ENCODE results near the gene TCN2. TPM values are rescaled to one million over a fixed set of nuclear protein-coding genes. Genes with fewer than 3 reads are reported as not detected.

The TCN2 gene
- total and polyA plus RNA-seq, 9 of the 15 experiments (the other 6 are each of a cell fraction or from before 2014, with no cell fraction given) = 0.88 to 5.4 (median 1.7) TPM

DNA sequence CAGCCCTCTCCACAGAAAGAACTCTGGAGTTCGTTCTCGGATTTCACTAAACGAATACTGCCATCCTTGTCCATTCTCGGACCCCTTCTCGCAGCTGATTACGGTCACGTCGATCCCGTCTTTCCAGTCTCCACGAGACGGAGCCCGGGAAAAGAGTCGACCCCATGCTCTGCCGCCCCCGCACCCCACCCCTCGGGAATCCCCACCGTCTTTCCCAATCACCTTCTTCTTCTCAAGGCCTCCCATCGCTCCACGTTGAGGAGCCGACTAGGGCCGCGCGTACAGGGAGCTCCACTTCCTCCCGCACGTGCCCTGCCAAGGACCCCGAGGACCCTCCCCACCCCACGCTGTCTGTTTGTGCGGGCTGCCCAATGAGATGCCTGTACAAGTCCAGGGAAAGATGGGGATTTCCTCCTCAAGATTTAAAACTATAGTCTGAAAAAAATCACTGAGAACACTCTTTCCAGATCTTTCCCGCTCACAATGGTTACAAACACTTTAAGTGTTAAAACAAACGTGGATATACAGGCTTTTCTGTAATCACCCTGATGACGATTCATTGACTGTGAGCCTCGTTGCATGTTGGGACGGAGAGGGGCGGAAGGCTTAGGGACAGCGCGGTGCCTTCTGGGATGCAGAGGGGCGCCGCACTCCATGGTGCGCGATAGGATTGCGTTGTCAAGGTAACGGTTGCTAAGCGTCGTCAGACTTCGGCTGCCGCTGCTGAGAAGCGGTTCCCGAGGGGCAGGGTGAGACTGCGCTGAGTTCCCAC lies 15.2 kb upstream of the TCN2 start, which contains the start of gene PES1 (continued):
- TF ChIP-seq RBM34 (IDR thresholded peaks at IDR 0.05; ENCODE audit: borderline replicate concordance, insufficient read depth, low read length) (no peak), RNF2 (IDR thresholded peaks at IDR 0.05) (no peak), BRF1 (IDR thresholded peaks at IDR 0.05; ENCODE audit: borderline replicate concordance, extremely low read depth, insufficient read length) (no peak), ZNF79 (CRISPR knock-in tag; IDR thresholded peaks at IDR 0.05; ENCODE audit: low read depth) (no peak), SMARCA5 (IDR thresholded peaks at IDR 0.05) (no peak), FOXK2 (conservative IDR thresholded peaks at IDR 0.05 in 1 of 2, IDR thresholded peaks at IDR 0.05 in 1 of 2; ENCODE audit: low read depth in 2 of 2) (peak; percentile 63 to 68; a peak in 2 of 4 replicates), GTF2E2 (tag; IDR thresholded peaks at IDR 0.05) (no peak), PCBP1 (IDR thresholded peaks at IDR 0.05; ENCODE audit: low read depth, low read length, poor library complexity, severe bottlenecking) (no peak), ATF3 (IDR thresholded peaks at IDR 0.05) (peak; percentile 75; the same call in 1 of the 2 replicates), ATF3 (CRISPR knock-in tag; conservative IDR thresholded peaks at IDR 0.05) (no peak; the same call in 1 of the 2 replicates), ZNF354B (CRISPR knock-in tag; IDR thresholded peaks at IDR 0.05) (no peak), SREBF1 (IDR thresholded peaks at IDR 0.05; ENCODE audit: borderline replicate concordance, low read depth, low read length) (no peak), ZNF436 (CRISPR knock-in tag; IDR thresholded peaks at IDR 0.05) (no peak), POLR2B (IDR thresholded peaks at IDR 0.05; ENCODE audit: low read depth, partially characterized antibody) (no peak), SP1 (CRISPR knock-in tag; IDR thresholded peaks at IDR 0.05) (peak; percentile 67), COPS2 (conservative IDR thresholded peaks at IDR 0.05) (no peak), WHSC1 (IDR thresholded peaks at IDR 0.05; ENCODE audit: low read length) (no peak)
- TF ChIP-seq, protein P1, sequence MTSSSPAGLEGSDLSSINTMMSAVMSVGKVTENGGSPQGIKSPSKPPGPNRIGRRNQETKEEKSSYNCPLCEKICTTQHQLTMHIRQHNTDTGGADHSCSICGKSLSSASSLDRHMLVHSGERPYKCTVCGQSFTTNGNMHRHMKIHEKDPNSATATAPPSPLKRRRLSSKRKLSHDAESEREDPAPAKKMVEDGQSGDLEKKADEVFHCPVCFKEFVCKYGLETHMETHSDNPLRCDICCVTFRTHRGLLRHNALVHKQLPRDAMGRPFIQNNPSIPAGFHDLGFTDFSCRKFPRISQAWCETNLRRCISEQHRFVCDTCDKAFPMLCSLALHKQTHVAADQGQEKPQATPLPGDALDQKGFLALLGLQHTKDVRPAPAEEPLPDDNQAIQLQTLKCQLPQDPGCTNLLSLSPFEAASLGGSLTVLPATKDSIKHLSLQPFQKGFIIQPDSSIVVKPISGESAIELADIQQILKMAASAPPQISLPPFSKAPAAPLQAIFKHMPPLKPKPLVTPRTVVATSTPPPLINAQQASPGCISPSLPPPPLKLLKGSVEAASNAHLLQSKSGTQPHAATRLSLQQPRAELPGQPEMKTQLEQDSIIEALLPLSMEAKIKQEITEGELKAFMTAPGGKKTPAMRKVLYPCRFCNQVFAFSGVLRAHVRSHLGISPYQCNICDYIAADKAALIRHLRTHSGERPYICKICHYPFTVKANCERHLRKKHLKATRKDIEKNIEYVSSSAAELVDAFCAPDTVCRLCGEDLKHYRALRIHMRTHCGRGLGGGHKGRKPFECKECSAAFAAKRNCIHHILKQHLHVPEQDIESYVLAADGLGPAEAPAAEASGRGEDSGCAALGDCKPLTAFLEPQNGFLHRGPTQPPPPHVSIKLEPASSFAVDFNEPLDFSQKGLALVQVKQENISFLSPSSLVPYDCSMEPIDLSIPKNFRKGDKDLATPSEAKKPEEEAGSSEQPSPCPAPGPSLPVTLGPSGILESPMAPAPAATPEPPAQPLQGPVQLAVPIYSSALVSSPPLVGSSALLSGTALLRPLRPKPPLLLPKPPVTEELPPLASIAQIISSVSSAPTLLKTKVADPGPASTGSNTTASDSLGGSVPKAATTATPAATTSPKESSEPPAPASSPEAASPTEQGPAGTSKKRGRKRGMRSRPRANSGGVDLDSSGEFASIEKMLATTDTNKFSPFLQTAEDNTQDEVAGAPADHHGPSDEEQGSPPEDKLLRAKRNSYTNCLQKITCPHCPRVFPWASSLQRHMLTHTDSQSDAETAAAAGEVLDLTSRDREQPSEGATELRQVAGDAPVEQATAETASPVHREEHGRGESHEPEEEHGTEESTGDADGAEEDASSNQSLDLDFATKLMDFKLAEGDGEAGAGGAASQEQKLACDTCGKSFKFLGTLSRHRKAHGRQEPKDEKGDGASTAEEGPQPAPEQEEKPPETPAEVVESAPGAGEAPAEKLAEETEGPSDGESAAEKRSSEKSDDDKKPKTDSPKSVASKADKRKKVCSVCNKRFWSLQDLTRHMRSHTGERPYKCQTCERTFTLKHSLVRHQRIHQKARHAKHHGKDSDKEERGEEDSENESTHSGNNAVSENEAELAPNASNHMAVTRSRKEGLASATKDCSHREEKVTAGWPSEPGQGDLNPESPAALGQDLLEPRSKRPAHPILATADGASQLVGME (CRISPR knock-in tag; IDR thresholded peaks at IDR 0.05) = no peak

Measured in K562 (cell line).